ENCODE data around the gene GMPPA. TPM values are rescaled to one million over a fixed set of nuclear protein-coding genes. Genes with fewer than 3 reads are reported as not detected.

The GMPPA gene
- polyA plus RNA-seq, 2 of the 4 experiments (the other 2 are of a cell fraction): 36.2 to 46.2 TPM

DNA sequence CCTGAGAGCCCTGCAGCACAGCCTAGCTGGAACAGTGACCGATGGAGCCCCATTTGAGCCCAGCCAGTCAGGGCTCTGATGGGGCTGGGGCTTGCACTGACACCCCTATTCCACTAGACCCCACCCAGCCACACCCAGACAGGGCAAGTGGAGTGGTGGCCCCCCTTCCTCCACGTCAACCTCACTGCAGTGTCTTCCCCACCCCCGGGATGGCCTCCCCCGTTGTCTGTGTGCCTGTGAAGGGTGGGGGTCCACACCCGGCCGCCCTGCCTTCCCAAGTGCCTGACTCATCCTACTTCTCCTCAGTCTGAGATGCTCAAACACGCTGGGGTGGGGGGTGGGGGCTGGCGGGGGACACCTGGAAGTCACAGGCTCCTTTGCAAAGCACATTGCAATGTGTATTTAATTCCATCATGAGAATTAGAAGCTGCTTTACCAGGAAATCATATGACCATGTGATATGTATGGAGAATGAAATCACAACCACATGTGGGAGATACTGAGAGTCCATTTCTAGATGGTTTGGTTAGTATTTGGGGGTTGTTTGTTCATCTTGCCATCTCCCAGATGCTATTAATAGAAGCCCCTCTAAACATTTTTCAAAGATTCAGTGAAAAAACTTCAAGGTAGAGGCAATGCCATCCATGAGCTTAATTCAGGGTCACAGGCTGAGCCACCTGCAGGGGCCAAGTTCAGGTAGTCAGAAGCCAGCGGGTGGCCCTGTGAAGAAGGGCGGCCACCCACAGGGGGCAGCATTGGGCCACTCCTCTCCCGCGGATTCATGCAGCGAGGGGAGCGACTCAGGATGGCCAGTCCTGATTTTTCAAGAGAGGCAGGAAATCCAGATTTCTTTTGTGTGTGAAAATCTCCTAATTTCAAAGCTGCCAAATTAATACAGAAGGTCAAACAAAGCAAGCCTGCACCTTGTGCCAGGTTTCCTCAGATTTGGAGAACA, 22.7 kb upstream of the GMPPA start:
- ChIA-PET CTCF (interaction anchor here (0.5 to 89.4 kb wide), 15 partner anchors 6 to 418 kb away, joined by 3 to 3291 read pairs (median 4); partner anchors contain the start of genes ASIC4, CHPF, GMPPA and SPEG), POLR2A (no interaction called here)
- H3K9me3 ChIP-seq: no peaks in the 10 kb centered on the region
- peak overlapping the region in 1 of 2 experiments; percentile 59; a peak in 3 of 6 replicates for H3K27ac ChIP-seq
- TF ChIP-seq KDM1A (IDR thresholded peaks at IDR 0.05; ENCODE audit: low read depth) (no peak), CTCF (IDR thresholded peaks at IDR 0.05) (peak; percentile 84), ELK1 (IDR thresholded peaks at IDR 0.05; ENCODE audit: low read depth, low read length) (no peak), ZFP36 (IDR thresholded peaks at IDR 0.05; ENCODE audit: borderline replicate concordance, partially characterized antibody) (no peak), FOSB (CRISPR knock-in tag; IDR thresholded peaks at IDR 0.05) (no peak), SMC3 (IDR thresholded peaks at IDR 0.05) (peak; percentile 77), RAD21 (conservative IDR thresholded peaks at IDR 0.05 in 1 of 2, IDR thresholded peaks at IDR 0.05 in 1 of 2) (peak; percentile 79 to 84), TP53 (CRISPR knock-in tag; IDR thresholded peaks at IDR 0.05) (no peak)
- TF ChIP-seq, protein P1, sequence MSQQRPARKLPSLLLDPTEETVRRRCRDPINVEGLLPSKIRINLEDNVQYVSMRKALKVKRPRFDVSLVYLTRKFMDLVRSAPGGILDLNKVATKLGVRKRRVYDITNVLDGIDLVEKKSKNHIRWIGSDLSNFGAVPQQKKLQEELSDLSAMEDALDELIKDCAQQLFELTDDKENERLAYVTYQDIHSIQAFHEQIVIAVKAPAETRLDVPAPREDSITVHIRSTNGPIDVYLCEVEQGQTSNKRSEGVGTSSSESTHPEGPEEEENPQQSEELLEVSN (IDR thresholded peaks at IDR 0.05; ENCODE audit: borderline replicate concordance, low read depth): no peak
- DNase-seq (ENCODE audit: low read depth in 1 of 2, low spot score in 1 of 2) (peak; percentile 63 to 74), ATAC-seq (peak; percentile 81 to 93), FAIRE-seq (no peak)
- H3K4me2 ChIP-seq: peak overlapping the region; percentile 50
- H3K4me1 ChIP-seq: peaks cover 5% of the 10 kb centered on the region; the same call in 2 of the 3 replicates
- WGBS (ENCODE audit: missing lambda C conversion rate): 20% methylated on average over 9 of the region's 14 CpGs
- peak overlapping the region; percentile 3; the same call in 2 of the 3 replicates for H3K4me3 ChIP-seq

- WGBS (ENCODE audit: missing lambda C conversion rate): 33% methylated on average over 5 of the region's 16 CpGs
- H3K9me3 ChIP-seq: no peaks in the 10 kb centered on the region
- TF ChIP-seq MAZ (IDR thresholded peaks at IDR 0.05; ENCODE audit: borderline replicate concordance, low read depth, low read length) (no peak), KDM5A (IDR thresholded peaks at IDR 0.05) (no peak), POLR2A (IDR thresholded peaks at IDR 0.05; ENCODE audit: low read length) (no peak), ZFP36 (IDR thresholded peaks at IDR 0.05; ENCODE audit: borderline replicate concordance, partially characterized antibody) (no peak), PHF8 (IDR thresholded peaks at IDR 0.05; ENCODE audit: borderline replicate concordance, low read depth) (no peak), ESRRA (IDR thresholded peaks at IDR 0.05; ENCODE audit: borderline replicate concordance, low read length) (no peak), HOXB5 (CRISPR knock-in tag; IDR thresholded peaks at IDR 0.05) (no peak), CEBPB (IDR thresholded peaks at IDR 0.05) (no peak), CHD4 (IDR thresholded peaks at IDR 0.05; ENCODE audit: borderline replicate concordance) (no peak), PBX3 (IDR thresholded peaks at IDR 0.05) (no peak)
- TF ChIP-seq, protein P1 (IDR thresholded peaks at IDR 0.05; ENCODE audit: borderline replicate concordance, low read depth): no peak
- CTCF ChIA-PET: interaction anchor here (0.7 to 89.4 kb wide), 9 partner anchors 7 to 88 kb away, joined by 3 to 3291 read pairs (median 5); partner anchors contain the start of genes ASIC4, CHPF, GMPPA and SPEG
- FAIRE-seq (no peak), ATAC-seq (peak; percentile 21 to 53; a peak in 4 of 6 replicates), DNase-seq (ENCODE audit: low read depth in 1 of 2, low spot score in 1 of 2) (no peak)
- peak overlapping the region; percentile 3; the same call in 2 of the 3 replicates for H3K4me3 ChIP-seq
- H3K4me1 ChIP-seq: peaks cover 5% of the 10 kb centered on the region; the same call in 2 of the 3 replicates
- peak overlapping the region; percentile 50 for H3K4me2 ChIP-seq
- POLR2A ChIA-PET: no interaction called here
- peak overlapping the region in 1 of 2 experiments; percentile 59; a peak in 4 of 6 replicates for H3K27ac ChIP-seq
These were observed 22.0 kb upstream of the GMPPA start for GRCh38 chr2:219476652-219477151.

Measured in A549 (cell line).